Right lobe of liver (tissue), 6 donors: Measurements from ENCODE around the gene EXD3. TPM values are rescaled to one million over a fixed set of nuclear protein-coding genes. Genes with fewer than 3 reads are reported as not detected.
A peak's percentile ranks its signal among the peaks of the same experiment; 100 is the strongest.

Experiments used
- ATAC-seq, 4 donors: fragments of 200-7000 bp; cut with Tn5 transposase; one replicate each; pipeline ENCODE4 v1.9.1; 2020; ENCODE audit warnings: mild to moderate bottlenecking in 4 of 4, moderate library complexity in 4 of 4
- DNase-seq, 3 donors: peaks; one replicate each; pipeline ENCODE4 v3.0.0-alpha.2; 2020
- H3K27ac ChIP-seq, 3 donors: fragments of 200-600 bp; one replicate each; pipeline ENCODE4 v1.8.0; 2022
- H3K27me3 ChIP-seq, 2 donors: fragments of 200-600 bp; one replicate each; pipeline ENCODE4 v1.8.0; 2022
- H3K36me3 ChIP-seq, 4 donors: fragments of 200-600 bp; sonication (generic) in 1 of 4; one replicate each; pipeline versions ENCODE4 v1.5.1 to v1.8.0; 2017 to 2022; ENCODE audit warnings: control low read depth in 1 of 4
- H3K4me1 ChIP-seq, 4 donors: fragments of 200-600 bp; sonication (generic) in 1 of 4; one replicate each; pipeline versions ENCODE4 v1.5.1 to v1.8.0; 2017 to 2022; ENCODE audit warnings: control low read depth in 1 of 4
- H3K4me3 ChIP-seq, 3 donors: fragments of 200-600 bp; one replicate each; pipeline ENCODE4 v1.8.0; 2022
- H3K9me3 ChIP-seq, 4 donors: fragments of 200-600 bp; sonication (generic) in 1 of 4; one replicate each; pipeline versions ENCODE4 v1.5.1 to v1.8.0; 2017 to 2022; ENCODE audit warnings: control low read depth in 1 of 4
- POLR2A ChIP-seq: fragments of 450-650 bp; IDR thresholded peaks from one replicate; pipeline ENCODE4 v1.6.1; 2017; ENCODE audit warnings: antibody characterized with exemption, mild to moderate bottlenecking
- WGBS: methylation state at CpG from one replicate; pipeline ENCODE4 v1.1.6; 2018; ENCODE audit warnings: low coverage, low lambda C conversion rate; ENCODE audit not compliant: insufficient coverage; ENCODE audit errors: missing lambda C conversion rate; 5-methylcytosine and 5-hydroxymethylcytosine counted together
- intact Hi-C, 2 donors: fragments of 100-400 bp; cut with DNase I; formaldehyde crosslinking; loops; one replicate each; pipeline versions ENCODE4 v1.11.2 to v1.14.1; 2022
- total RNA-seq, 6 experiments: library from RNA; depleted of rRNA in 2 of 6; stranded (reverse); fragments of >200 nt in 2 of 6; fragmentation: NEBNext Ultra II Directional in 3 of 6; extraction: Animal tissue kit (Norgen Biotek cat#: 25700) in 3 of 6; gene quantifications; one replicate each; pipeline versions ENCODE4 v1.1.0 to v1.2.4, GENCODE V29; 2016 to 2023
- TF ChIP-seq, protein P1 (sequence below), 4 donors: fragments of 200-600 bp in 3 of 4; fragments of 450-650 bp in 1 of 4; IDR thresholded peaks; one replicate each; pipeline versions ENCODE4 v1.5.1 to v1.8.0; 2016 to 2022; ENCODE audit warnings: antibody characterized with exemption in 4 of 4, mild to moderate bottlenecking in 2 of 4
- donor health status: DM: no; HTN: yes; CAD: no.
- donor health status: DM: no; HTN: no; CAD: no.
- donor health status: DM: no; HTN: no; CAD: no.
- donor health status: DM: no; HTN: yes; CAD: no.
- donor health status: DM: no; HTN: yes; CAD: no.

EXD3 gene
- total RNA-seq, 6 experiments from 2014 or later, result 3.3 to 14.4 (median 10.6) TPM

DNA sequence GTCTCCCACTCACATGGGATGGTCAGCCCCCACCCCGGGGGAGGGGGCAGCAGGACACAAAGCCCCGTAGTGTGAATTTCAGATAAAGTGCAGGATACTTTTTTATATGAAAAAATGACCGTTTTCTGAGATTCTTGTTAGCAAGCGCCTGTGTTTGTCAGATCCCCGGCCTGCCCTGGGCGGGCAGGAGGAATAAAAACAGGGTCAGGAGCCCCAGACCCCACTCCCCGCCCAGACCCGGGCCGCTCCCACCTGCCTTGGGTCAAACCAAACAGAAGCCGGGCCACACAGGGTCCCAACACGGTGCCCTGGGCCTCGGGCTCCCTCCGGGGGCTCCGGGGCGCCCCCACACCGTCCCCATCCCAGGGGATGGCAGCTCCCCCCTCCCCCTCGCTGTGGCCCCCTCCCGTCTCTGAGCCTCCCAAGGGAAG is 107.4 kb downstream of the EXD3 start:
- no peak overlapping the region for H3K4me3 ChIP-seq
- DNase-seq (peak in 1 of 3 donors; percentile 51), ATAC-seq (no peak)
- peaks cover 0 to 4% (median 0%) of the 10 kb centered on the region in 4 donors for H3K4me1 ChIP-seq
- intact Hi-C loops, result no loop called here
- no peaks in the 10 kb centered on the region for H3K36me3 ChIP-seq
- H3K27ac ChIP-seq, result no peak overlapping the region
- no peak for TF ChIP-seq POLR2A
- TF ChIP-seq, protein P1, sequence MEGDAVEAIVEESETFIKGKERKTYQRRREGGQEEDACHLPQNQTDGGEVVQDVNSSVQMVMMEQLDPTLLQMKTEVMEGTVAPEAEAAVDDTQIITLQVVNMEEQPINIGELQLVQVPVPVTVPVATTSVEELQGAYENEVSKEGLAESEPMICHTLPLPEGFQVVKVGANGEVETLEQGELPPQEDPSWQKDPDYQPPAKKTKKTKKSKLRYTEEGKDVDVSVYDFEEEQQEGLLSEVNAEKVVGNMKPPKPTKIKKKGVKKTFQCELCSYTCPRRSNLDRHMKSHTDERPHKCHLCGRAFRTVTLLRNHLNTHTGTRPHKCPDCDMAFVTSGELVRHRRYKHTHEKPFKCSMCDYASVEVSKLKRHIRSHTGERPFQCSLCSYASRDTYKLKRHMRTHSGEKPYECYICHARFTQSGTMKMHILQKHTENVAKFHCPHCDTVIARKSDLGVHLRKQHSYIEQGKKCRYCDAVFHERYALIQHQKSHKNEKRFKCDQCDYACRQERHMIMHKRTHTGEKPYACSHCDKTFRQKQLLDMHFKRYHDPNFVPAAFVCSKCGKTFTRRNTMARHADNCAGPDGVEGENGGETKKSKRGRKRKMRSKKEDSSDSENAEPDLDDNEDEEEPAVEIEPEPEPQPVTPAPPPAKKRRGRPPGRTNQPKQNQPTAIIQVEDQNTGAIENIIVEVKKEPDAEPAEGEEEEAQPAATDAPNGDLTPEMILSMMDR (IDR thresholded peaks at IDR 0.05), result no peak
- no peaks in the 10 kb centered on the region for H3K27me3 ChIP-seq
- 10% methylated on average over 6 of the region's 18 CpGs for WGBS
- H3K9me3 ChIP-seq, result no peaks in the 10 kb centered on the region

DNA sequence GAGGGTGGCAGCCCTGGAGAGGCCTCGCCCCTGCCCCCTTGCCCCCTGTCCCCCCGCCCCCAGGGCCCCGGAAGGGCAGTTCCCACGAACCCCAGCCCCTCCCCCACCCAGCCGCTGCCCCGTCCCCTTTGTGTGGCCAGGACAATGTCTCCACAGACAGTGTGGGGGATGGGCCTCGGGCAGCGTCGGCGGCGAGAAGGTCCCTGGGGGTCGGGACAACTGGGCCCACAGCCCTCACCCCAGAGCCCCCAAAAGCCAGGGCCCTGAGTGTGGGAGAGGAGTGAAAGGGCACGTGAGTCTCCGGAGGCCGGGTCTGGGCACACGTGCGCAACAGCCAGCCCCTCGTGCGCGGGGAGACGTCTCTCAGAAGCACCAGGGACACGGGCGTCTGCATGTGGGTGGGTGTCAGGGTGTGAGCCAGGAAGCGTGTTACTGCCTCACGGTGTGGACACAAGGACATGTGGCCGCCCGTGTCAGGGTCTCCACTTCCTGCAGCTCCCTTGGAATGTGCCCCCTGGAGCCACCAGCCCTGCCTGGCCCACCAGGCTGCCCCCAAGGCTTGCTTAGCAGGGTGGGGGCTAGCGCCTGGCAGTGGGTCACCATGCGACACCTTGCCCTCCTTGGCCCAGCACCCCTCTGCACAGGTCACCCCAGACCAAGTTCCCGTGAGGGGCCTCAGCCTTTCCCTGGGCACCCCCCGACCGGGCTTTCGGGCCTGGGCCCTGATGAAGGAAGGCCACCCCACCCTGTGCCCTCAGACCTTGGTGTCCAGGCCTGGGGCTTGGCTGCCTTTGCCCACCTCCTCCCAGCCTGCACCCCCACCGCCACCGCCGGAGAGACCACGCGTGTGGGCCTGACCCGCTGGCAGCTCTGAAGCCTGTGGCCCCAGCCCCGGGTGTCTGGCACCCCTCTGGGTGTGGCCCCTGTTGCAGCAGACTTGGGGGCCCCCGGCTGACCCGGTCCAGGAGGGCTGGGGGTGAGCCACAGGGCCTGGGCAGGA is 108.1 kb downstream of the EXD3 start:
- Histone ChIP-seq H3K36me3 (no peaks in the 10 kb centered on the region), H3K4me3 (no peak overlapping the region), H3K27me3 (no peaks in the 10 kb centered on the region), H3K4me1 (peaks cover 0 to 4% (median 0%) of the 10 kb centered on the region in 4 donors), H3K27ac (no peak overlapping the region), H3K9me3 (no peaks in the 10 kb centered on the region)
- TF ChIP-seq, protein P1 (IDR thresholded peaks at IDR 0.05), result no peak
- TF ChIP-seq POLR2A, result no peak
- 39% methylated on average over 3 of the region's 42 CpGs for WGBS
- DNase-seq (peak in 2 of 3 donors; percentile 17 to 57), ATAC-seq (no peak)
- intact Hi-C loops, result no loop called here

DNA sequence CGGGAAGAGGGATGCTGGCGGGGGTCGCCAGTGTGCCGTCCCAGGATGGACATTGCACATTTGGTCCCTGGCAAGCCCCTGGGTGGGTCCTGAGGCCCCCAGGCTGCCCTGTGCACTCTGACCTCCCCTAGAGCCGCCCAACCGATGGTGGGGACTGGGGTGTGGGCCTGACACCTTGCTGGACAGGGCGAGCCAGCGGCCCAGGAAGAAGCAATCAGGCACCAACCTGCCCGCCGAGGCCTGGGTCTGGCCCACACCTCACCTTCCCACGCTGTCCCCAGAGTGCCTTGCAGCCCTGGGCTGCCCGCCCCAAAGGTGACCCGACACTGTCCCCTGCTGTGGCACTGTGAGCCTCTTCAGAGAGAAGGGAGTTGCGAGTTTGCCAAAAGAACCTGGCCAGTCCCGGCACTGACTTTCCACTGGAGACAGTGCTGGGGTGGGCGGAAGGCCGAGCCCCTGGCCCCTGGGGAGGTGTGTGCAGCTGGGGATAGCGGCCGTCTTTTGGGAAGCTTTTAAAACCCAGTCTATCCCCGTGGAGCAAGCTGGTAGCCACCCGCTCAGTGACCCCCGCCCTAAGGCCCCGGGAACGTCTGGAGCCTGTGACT is 108.9 kb downstream of the EXD3 start:
- no peak for ATAC-seq
- Histone ChIP-seq H3K4me1 (peaks cover 0 to 4% (median 0%) of the 10 kb centered on the region in 4 donors), H3K27me3 (no peaks in the 10 kb centered on the region), H3K9me3 (no peaks in the 10 kb centered on the region), H3K36me3 (no peaks in the 10 kb centered on the region), H3K27ac (no peak overlapping the region), H3K4me3 (no peak overlapping the region)
- peak in 2 of 3 donors; percentile 38 to 49 for DNase-seq
- intact Hi-C loops, result no loop called here
- no peak for TF ChIP-seq POLR2A
- TF ChIP-seq, protein P1 (IDR thresholded peaks at IDR 0.05), result no peak
- WGBS, result 100% methylated on average over 1 of the region's 24 CpGs

DNA sequence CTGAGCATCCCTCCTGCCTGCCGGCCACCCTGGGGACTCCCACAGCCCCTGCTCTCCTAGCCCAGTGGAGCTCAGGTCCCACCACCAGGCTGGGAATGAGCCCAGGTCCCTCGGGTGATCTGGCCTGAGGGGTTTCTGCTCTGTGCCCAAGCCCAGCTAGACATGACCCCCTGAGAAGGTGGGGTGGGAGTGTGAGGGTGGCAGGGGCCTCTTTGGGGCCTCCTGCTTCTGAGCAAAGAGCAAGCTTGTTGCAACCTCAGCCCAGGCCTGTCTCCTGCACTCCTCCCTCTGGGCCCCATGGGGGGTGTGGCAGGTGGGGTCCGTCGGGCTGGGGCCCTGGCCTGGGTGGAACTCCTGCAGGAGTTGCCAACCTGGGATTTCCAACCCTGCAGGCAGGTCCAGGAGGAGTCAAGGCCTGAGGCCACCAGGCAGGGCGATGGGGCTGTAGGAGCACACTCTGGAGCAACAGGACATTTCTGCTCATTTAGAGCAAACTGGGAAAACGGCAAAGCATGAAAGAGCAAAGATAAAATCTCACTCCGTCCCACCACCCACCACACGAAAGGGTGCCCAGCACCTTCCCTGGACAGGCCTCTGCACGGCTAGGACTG is 109.5 kb downstream of the EXD3 start:
- Histone ChIP-seq H3K9me3 (no peaks in the 10 kb centered on the region), H3K4me3 (no peak overlapping the region), H3K4me1 (peaks cover 0 to 4% (median 0%) of the 10 kb centered on the region in 4 donors), H3K27ac (no peak overlapping the region), H3K36me3 (no peaks in the 10 kb centered on the region), H3K27me3 (no peaks in the 10 kb centered on the region)
- intact Hi-C loops, result no loop called here
- DNase-seq (peak in 1 of 3 donors; percentile 48), ATAC-seq (no peak)
- no peak for TF ChIP-seq POLR2A
- TF ChIP-seq, protein P1 (IDR thresholded peaks at IDR 0.05), result no peak
- no CpG with 5 or more reads among the region's 9 CpGs for WGBS
